ENCODE measurements around the gene ZNF593. TPM values are rescaled to one million over a fixed set of nuclear protein-coding genes. Genes with fewer than 3 reads are reported as not detected.
A peak's percentile ranks its signal among the peaks of the same experiment; 100 is the strongest.

ZNF593 gene
- 10 to 100 TPM; 15.6 to 15.9 TPM for total RNA-seq
- 6.6 to 7.3 reads per million in 2 donors for total RNA-seq

DNA sequence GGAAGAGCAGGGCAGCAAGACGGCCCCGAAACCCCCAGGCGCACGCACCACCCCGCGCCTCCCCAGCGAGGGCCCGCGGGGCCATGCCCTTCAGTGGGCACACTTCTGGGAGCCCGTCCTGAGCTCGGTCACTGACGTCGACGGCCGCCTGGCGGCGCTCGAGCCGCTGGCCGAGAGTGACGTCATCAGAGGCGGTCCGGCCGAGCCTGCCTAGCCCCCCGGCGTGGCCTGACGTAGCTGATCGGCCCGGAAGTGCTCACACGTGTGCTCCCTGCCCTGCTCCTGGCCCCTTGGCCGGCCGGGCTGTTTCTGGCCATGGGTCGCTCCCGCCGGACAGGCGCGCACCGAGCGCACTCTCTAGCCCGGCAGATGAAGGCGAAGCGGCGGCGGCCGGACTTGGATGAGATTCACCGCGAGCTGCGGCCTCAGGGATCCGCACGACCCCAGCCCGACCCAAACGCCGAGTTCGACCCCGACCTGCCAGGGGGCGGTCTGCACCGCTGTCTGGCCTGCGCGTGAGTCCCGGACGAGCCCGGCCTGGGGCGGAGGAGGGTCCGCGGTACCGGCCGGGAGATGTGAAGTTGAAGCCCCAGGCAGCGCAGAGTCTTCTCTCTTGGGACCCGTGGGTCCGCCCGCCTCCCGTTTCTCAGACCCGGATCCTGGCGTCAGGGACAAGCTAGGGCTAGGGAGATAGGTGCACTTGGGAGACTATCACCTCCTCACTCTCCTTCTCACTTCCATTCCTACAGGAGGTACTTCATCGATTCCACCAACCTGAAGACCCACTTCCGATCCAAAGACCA lies at the start of gene ZNF593:
TSS of gene ZNF593 (plus strand) at position 240 of the 803 bp plus-strand sequence. CDS start at position 316, 76 bp downstream.
- Mint-ChIP-seq H3K36me3 (ENCODE audit: low read depth) (no peaks in the 10 kb centered on the region), H3K4me1 (peaks cover 11% of the 10 kb centered on the region), H3K27ac (peak within 1 kb of the TSS; percentile 79), H3K27me3 (no peaks in the 10 kb centered on the region), H3K4me3 (peak within 1 kb of the TSS; percentile 92)
- DNase-seq (peak; percentile 74 to 81 (median 75)), ATAC-seq (peak; percentile 94)
- no peaks in the 10 kb centered on the region for H3K9me3 ChIP-seq (ENCODE audit: control insufficient read depth, low read length, poor library complexity, severe bottlenecking)

DNA sequence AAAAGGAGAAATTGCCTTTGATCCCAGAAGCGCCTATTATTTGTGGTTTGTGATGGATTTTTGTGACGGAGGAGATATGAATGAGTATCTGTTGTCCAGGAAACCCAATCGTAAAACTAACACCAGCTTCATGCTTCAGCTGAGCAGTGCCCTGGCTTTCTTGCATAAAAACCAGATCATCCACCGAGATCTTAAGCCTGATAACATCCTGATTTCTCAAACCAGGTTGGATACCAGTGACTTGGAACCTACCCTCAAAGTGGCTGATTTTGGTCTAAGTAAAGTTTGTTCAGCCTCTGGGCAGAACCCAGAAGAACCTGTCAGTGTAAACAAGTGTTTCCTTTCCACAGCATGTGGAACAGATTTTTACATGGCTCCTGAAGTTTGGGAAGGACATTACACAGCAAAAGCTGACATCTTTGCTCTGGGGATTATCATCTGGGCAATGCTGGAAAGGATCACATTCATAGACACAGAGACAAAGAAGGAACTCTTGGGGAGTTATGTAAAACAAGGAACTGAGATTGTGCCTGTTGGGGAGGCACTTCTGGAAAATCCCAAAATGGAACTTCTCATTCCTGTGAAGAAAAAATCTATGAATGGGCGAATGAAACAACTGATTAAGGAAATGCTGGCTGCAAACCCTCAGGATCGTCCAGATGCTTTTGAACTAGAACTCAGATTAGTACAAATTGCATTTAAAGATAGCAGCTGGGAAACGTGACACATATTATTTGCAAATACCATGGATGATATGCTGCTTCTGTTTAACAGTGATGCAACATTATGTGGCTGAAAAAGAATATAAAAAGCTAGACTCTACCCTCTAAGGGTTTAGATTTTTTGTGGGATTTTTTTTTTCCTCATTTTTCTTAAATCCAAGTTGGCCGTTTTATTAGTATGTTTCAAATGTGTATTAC lies 47.6 kb upstream of the ZNF593 start:
- no peak for ATAC-seq
- no peaks in the 10 kb centered on the region for H3K9me3 ChIP-seq (ENCODE audit: control insufficient read depth, low read length, poor library complexity, severe bottlenecking)
- Mint-ChIP-seq H3K27ac (no peak overlapping the region), H3K4me1 (peaks cover 22% of the 10 kb centered on the region), H3K4me3 (no peak overlapping the region), H3K36me3 (ENCODE audit: low read depth) (peaks cover 3% of the 10 kb centered on the region), H3K27me3 (no peaks in the 10 kb centered on the region)
- DNase-seq = no peak

DNA sequence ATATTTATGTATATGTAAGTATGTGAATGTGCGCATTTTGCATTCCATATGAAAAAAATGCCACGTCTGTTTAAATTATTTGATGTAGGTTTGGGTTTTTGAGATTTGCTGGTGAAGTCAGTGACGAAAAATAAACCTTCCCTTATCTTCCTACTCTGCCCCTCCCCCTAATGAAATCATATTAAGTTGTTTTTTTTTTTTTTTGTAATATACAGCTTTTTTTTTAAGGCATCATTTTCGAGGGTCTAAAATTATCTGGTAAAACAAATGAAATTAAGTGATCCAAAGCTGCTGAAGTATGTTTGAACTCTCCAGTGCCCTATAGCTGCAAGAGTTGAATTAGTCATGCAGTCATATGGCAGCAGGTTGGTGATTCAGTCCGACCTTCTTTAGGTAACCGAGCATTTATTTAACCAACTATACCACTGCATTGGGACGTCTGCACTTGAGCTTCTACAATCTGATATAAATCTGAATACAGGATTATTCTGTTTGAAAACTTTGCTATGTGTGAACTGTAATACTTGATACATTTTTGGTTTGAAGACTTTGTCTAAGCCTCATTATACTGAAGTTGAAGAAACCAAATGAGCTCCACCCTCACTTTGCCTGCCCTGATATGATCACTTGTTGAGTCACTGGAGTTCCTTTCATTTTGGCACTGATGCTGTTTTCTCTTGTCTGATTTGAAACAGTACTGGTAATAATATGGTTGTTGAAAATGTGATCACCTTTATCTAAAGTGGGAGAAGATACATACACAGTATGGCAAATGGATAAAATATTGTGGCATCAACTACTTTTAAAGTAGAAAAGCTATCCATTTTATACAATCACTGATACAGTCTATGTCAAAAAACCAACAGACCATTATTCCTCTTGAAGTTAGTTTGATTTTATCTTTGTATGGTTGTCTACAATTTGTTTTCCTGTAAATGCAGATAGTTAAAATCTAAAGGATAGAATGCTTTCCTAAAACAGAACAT lies 46.4 kb upstream of the ZNF593 start:
- Mint-ChIP-seq H3K4me1 (peaks cover 33% of the 10 kb centered on the region), H3K36me3 (ENCODE audit: low read depth) (peaks cover 3% of the 10 kb centered on the region), H3K27me3 (no peaks in the 10 kb centered on the region), H3K4me3 (peak overlapping the region; percentile 58), H3K27ac (peak overlapping the region; percentile 77)
- DNase-seq (no peak), ATAC-seq (no peak)
- no peaks in the 10 kb centered on the region for H3K9me3 ChIP-seq (ENCODE audit: control insufficient read depth, low read length, poor library complexity, severe bottlenecking)

DNA sequence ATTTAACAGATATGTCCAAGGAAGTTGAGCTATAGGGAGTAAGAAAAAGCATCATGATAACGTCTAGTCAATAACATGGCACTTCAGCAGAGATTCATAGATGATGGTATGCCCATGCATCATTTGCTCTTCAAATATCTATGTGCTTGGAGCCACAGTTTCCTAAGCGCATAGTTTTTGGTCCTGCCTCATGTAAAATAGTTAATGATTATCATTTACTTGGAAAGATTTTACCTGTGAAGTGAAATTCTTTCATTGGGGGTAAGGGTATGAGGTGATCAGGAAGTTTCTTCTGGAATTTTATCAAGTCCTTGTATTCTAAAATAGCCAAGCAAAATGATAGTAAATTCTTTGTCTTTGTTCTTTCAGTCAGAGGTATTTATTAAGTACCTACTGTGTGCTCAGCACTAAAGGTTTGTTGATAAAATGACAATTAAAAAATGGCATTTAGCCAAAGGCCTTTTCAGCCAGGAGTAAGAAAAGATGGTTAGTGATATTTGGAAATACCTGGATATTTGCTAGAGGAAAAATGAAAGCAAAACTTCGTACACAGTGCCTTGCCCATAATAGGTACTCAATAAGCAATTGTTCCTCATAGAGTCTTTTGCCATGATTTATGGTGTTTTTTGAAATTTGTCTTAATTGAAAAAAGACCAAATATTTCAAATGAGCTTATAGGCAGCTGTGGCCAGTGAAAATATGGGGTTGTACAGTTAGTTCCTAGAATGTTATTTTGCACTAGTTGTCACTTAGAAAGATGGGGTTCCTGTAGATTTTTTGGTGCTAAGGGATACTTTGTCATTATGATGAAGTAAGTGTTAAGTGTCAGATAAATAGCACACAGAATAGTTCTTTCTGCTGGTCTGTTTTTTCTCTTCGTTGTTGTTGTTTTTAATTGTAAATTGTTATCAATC lies 45.0 kb upstream of the ZNF593 start:
- ATAC-seq (no peak), DNase-seq (no peak)
- H3K27ac Mint-ChIP-seq = peak overlapping the region; percentile 77
- peak overlapping the region; percentile 41 for H3K4me3 Mint-ChIP-seq
- peaks cover 3% of the 10 kb centered on the region for H3K36me3 Mint-ChIP-seq (ENCODE audit: low read depth)
- H3K27me3 Mint-ChIP-seq = no peaks in the 10 kb centered on the region
- no peaks in the 10 kb centered on the region for H3K9me3 ChIP-seq (ENCODE audit: control insufficient read depth, low read length, poor library complexity, severe bottlenecking)
- peaks cover 34% of the 10 kb centered on the region for H3K4me1 Mint-ChIP-seq

DNA sequence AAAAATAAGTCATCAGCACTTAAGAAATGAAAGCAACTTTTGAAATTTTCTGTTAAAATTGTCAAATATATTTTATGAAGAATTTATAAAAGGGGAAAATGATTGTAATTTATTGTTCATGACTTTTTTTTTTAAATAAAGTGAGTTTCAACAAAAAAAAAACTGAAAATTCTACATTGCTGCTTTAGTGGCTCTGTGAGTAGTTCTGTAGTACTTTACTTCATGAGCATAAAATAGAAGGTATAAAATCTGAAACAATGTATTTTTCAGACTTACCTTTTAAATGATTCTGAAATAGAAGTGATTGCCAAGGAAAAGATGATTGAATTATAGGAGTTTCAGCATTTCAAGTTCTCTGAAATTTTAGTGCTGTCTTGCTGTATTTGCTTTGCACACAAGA lies 44.3 kb upstream of the ZNF593 start:
- H3K36me3 Mint-ChIP-seq (ENCODE audit: low read depth) = peaks cover 3% of the 10 kb centered on the region
- peak overlapping the region; percentile 92 for H3K27ac Mint-ChIP-seq
- no peaks in the 10 kb centered on the region for H3K27me3 Mint-ChIP-seq
- no peak overlapping the region for H3K4me3 Mint-ChIP-seq
- no peak for DNase-seq
- ATAC-seq = no peak
- peaks cover 31% of the 10 kb centered on the region for H3K4me1 Mint-ChIP-seq
- H3K9me3 ChIP-seq (ENCODE audit: control insufficient read depth, low read length, poor library complexity, severe bottlenecking) = no peaks in the 10 kb centered on the region

DNA sequence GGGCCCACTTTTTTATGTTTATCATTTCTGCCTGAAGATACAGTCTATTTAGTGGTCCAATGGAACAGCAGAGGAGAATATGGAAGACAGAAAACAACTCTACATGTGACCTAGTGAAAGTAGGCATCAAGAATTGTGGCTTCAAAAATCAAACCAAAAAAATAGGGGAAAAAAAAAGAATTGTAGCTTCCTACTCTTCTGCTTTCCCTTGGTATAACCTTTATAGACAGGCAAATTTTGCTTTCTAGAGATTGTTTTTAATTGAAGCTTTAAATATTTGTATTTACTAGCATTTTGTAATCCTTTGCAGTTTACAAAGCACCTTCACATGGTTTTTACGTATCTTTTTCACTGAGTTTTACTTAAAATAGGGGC lies 43.8 kb upstream of the ZNF593 start:
- H3K36me3 Mint-ChIP-seq (ENCODE audit: low read depth) = peaks cover 3% of the 10 kb centered on the region
- DNase-seq = no peak
- peaks cover 31% of the 10 kb centered on the region for H3K4me1 Mint-ChIP-seq
- H3K4me3 Mint-ChIP-seq = peak overlapping the region; percentile 87
- H3K27me3 Mint-ChIP-seq = no peaks in the 10 kb centered on the region
- ATAC-seq = no peak
- H3K27ac Mint-ChIP-seq = peak overlapping the region; percentile 92
- H3K9me3 ChIP-seq (ENCODE audit: control insufficient read depth, low read length, poor library complexity, severe bottlenecking) = no peaks in the 10 kb centered on the region

DNA sequence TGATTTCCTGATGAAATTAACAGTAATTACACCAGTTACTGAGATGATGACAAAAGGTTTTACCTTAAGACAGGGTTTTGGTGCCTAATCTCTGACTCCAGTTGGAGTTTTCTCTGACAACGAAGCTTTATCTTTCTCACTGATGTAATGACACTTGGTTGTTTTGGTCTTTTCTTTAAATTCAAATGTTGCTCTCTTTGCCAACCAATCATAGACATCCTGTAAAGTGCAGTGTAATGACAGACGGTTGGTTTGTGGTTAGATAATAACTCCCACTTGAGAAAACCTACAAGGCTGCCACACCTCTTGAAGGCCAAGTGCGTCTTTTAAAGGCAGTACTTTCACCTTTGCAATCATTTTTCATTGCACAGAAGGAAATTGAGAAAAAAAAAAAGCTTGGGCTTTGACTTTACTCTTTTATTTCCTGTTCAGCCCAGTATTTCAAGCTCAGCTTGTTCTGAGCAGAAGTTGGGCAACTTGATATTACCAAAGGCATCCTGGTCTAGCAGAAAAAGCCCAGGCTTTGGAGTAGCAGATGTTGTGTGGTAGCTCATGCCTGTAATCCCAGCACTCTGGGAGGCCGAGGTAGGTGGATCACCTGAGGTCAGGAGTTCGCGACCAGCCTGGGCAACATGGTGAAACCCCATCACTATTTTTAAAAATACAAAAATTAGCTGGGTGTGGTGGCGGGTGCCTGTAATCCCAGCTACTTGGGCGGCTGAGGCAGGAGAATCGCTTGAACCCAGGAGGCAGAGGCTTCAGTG lies 43.2 kb upstream of the ZNF593 start:
- H3K9me3 ChIP-seq (ENCODE audit: control insufficient read depth, low read length, poor library complexity, severe bottlenecking) = no peaks in the 10 kb centered on the region
- ATAC-seq = peak; percentile 99
- DNase-seq = peak in 2 of 3 donors; percentile 16 to 37
- Mint-ChIP-seq H3K27me3 (no peaks in the 10 kb centered on the region), H3K27ac (peak overlapping the region; percentile 92), H3K4me1 (peaks cover 31% of the 10 kb centered on the region), H3K36me3 (ENCODE audit: low read depth) (peaks cover 3% of the 10 kb centered on the region), H3K4me3 (peak overlapping the region; percentile 87)

DNA sequence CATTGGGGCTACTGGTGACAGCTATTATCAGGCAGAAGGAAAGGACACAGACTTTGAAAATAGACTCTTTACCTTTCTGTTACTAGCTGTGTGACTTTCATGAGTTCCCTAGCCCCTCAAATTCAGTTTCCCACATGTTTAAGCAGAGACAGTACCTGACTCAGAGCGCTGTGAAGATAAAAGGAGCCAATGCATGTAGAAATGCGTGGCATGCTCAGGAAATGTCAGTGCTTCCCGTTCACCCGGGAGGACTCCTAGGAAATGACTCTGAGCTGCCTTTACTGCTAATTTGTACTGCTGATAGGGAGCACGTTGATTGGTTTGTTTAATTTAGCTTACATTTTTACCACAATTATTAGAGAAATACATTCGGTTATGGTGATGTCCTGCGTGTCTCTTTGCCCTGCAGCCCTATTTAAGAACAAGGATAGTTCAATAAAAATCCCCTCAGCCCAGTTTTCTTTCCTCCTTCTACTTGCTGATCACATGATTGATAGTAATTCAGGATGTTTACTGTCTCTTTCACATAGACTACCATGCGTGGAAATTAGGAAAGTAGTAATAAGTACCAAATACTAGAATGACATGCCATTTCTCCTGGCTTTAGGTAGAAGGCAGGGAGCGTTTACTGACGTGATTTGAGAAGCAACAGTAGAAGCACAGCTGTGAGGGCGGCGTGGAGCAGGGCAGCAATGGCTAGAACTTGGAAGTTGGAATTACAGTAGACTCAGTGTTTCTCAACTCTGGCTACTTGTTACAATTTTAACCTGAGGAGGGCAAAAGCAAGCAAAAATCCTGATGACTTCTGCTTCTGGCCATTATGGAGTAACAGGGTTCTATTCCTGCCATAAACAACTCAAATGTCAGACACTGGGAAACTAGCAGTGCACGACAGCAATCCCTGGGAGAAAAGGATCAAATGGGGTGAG lies 42.2 kb upstream of the ZNF593 start:
- no peaks in the 10 kb centered on the region for H3K9me3 ChIP-seq (ENCODE audit: control insufficient read depth, low read length, poor library complexity, severe bottlenecking)
- Mint-ChIP-seq H3K27me3 (no peaks in the 10 kb centered on the region), H3K36me3 (ENCODE audit: low read depth) (peaks cover 3% of the 10 kb centered on the region), H3K4me3 (peak overlapping the region; percentile 80), H3K4me1 (peaks cover 31% of the 10 kb centered on the region), H3K27ac (peak overlapping the region; percentile 92)
- DNase-seq (no peak), ATAC-seq (no peak)

DNA sequence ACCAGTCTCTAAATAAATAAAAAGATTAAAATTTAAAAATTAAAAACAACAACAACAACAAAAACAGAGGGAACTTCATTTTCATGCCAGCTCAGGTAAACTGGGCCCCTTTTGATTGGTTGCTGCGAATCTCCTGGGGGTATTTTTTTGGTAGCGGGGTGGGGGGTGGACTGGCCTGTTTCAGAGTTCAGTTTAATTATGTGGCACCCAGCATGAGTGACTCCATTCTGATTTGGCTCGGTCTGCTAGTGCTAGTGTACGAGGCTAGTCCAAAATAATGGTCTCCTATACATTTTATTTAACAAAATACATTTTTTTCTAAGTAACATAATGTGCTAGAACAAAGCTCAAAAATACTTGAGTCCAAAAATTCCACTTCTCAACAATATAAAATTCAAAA lies 39.9 kb upstream of the ZNF593 start:
- Mint-ChIP-seq H3K27ac (no peak overlapping the region), H3K27me3 (no peaks in the 10 kb centered on the region), H3K36me3 (ENCODE audit: low read depth) (no peaks in the 10 kb centered on the region), H3K4me1 (peaks cover 23% of the 10 kb centered on the region), H3K4me3 (no peak overlapping the region)
- ATAC-seq (no peak), DNase-seq (no peak)
- H3K9me3 ChIP-seq (ENCODE audit: control insufficient read depth, low read length, poor library complexity, severe bottlenecking) = no peaks in the 10 kb centered on the region

DNA sequence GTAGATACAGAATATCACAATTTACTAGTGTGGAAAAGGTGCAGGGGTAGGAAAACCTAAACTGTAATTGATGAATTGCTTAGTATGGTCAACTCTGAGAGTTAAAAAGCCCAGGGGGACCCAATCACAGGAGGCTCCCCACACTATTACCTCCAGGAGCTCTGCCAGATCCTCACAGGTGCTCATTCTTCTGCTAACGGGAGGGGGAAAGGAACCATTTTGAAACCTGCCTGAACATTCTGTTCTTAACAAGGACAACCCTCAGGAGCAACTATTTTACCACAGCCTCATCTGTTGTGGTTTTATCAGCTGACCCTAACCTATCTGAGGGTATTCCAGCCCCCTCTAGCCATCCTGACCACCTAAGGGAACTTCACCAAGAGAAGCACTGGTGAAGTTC lies 39.0 kb upstream of the ZNF593 start:
- DNase-seq (no peak), ATAC-seq (no peak)
- H3K9me3 ChIP-seq (ENCODE audit: control insufficient read depth, low read length, poor library complexity, severe bottlenecking) = no peaks in the 10 kb centered on the region
- H3K4me1 Mint-ChIP-seq = peaks cover 21% of the 10 kb centered on the region
- no peaks in the 10 kb centered on the region for H3K27me3 Mint-ChIP-seq
- no peaks in the 10 kb centered on the region for H3K36me3 Mint-ChIP-seq (ENCODE audit: low read depth)
- no peak overlapping the region for H3K4me3 Mint-ChIP-seq
- no peak overlapping the region for H3K27ac Mint-ChIP-seq

Measured in T-helper 17 cell (primary cell).